A549 (cell line): Measurements from ENCODE around the gene REEP5. TPM values are rescaled to one million over a fixed set of nuclear protein-coding genes. Genes with fewer than 3 reads are reported as not detected.
"Not testable (repeated sequence)": the region's sequence is repeated elsewhere in the genome, so short reads cannot be mapped to it uniquely, and the experiment has no call there.

ENCODE experiments used
- ATAC-seq, 2 experiments: fragments of 200-7000 bp in 1 of 2; fragments of >200 bp in 1 of 2; cut with Nextera tagmentation in 1 of 2; cut with Tn5 transposase in 1 of 2; 3 replicates each; pipeline versions ENCODE4 v1.8.0 to v1.9.1; 2018 to 2020; ENCODE audit warnings: mild to moderate bottlenecking in 1 of 2, moderate library complexity in 1 of 2
- CTCF ChIA-PET: fragments of 300-600 bp; sonication (Branson Sonifier 250); formaldehyde crosslinking; extraction: SDS; loops from one replicate; lab custom pipeline; 2021; ENCODE audit warnings: antibody characterized with exemption, inconsistent platforms; lab: Yijun Ruan, JAX
- POLR2A ChIA-PET: fragments of 350-600 bp; formaldehyde crosslinking; extraction: SDS; loops from one replicate; lab custom pipeline; 2021; ENCODE audit warnings: antibody characterized with exemption, inconsistent platforms; lab: Yijun Ruan, JAX
- DNase-seq, 2 experiments: peaks; one replicate each; pipeline versions ENCODE4 v3.0.0 to v3.0.0-alpha.2; 2011 to 2016; ENCODE audit warnings: low read depth in 1 of 2, low spot score in 1 of 2
- FAIRE-seq: peaks from 2 replicates; lab custom pipeline; 2011; peaks lifted over from hg19 to GRCh38; lab: Jason Lieb, UNC
- H3K27ac ChIP-seq, 2 experiments: fragments of >200 bp; sonication (Bioruptor Twin); formaldehyde crosslinking; 3 replicates each; pipeline ENCODE4 v1.5.1; 2016 to 2017
- H3K4me1 ChIP-seq: fragments of >200 bp; sonication (Bioruptor Twin); formaldehyde crosslinking; 3 replicates; pipeline ENCODE4 v1.6.1; 2016
- H3K4me2 ChIP-seq: fragments of >200 bp; sonication (Bioruptor Twin); formaldehyde crosslinking; 3 replicates; pipeline ENCODE4 v1.6.1; 2016
- H3K4me3 ChIP-seq: fragments of >200 bp; sonication (Bioruptor Twin); formaldehyde crosslinking; 3 replicates; pipeline ENCODE4 v1.5.1; 2016
- H3K9me3 ChIP-seq: fragments of >200 bp; sonication (Bioruptor Twin); formaldehyde crosslinking; 3 replicates; pipeline ENCODE4 v1.6.1; 2016
- BHLHE40 ChIP-seq: IDR thresholded peaks from 2 replicates; pipeline ENCODE4 v1.6.1; 2012; ENCODE audit warnings: low read depth, low read length, inconsistent platforms
- CEBPB ChIP-seq, 2 experiments: fragments of >200 bp in 1 of 2; sonication (Bioruptor Twin) in 1 of 2; formaldehyde crosslinking in 1 of 2; IDR thresholded peaks; 2 replicates each; pipeline ENCODE4 v1.6.1; 2012 to 2016
- EHMT2 ChIP-seq: fragments of 200-600 bp; sonication (generic); IDR thresholded peaks from 2 replicates; pipeline ENCODE4 v1.6.1; 2016; ENCODE audit warnings: antibody characterized with exemption, low read depth, mild to moderate bottlenecking, moderate library complexity
- EP300 ChIP-seq, 2 experiments: fragments of >200 bp; sonication (Bioruptor Twin); formaldehyde crosslinking; IDR thresholded peaks; 2 replicates in 1 of 2; 3 replicates in 1 of 2; pipeline ENCODE4 v1.6.1; 2016 to 2017
- FOSB ChIP-seq: fragments of 250-450 bp; sonication (Bioruptor Pico); IDR thresholded peaks from 2 replicates; pipeline ENCODE4 v1.5.0; 2020; ENCODE audit warnings: mild to moderate bottlenecking, moderate library complexity
- FOSL2 ChIP-seq, 2 experiments: fragments of 450-650 bp in 1 of 2; fragments of >200 bp in 1 of 2; sonication (Bioruptor Twin) in 1 of 2; formaldehyde crosslinking; IDR thresholded peaks; 2 replicates each; pipeline versions ENCODE4 v1.5.0 to v1.6.1; 2016 to 2020; ENCODE audit warnings: mild to moderate bottlenecking in 1 of 2, moderate library complexity in 1 of 2
- GATA3 ChIP-seq: IDR thresholded peaks from 2 replicates; pipeline ENCODE4 v1.6.1; 2012; ENCODE audit warnings: borderline replicate concordance
- HDAC2 ChIP-seq: fragments of 200-600 bp; sonication (generic); IDR thresholded peaks from 2 replicates; pipeline ENCODE4 v1.6.1; 2016
- JUN ChIP-seq, 2 experiments: fragments of >200 bp; sonication (Bioruptor Twin); formaldehyde crosslinking; IDR thresholded peaks; 2 replicates in 1 of 2; 3 replicates in 1 of 2; pipeline ENCODE4 v1.6.1; 2016 to 2017
- JUNB ChIP-seq: fragments of >200 bp; sonication (Bioruptor Twin); formaldehyde crosslinking; IDR thresholded peaks from 2 replicates; pipeline ENCODE4 v1.6.1; 2016
- PHF8 ChIP-seq: fragments of 200-600 bp; sonication (generic); IDR thresholded peaks from 2 replicates; pipeline ENCODE4 v1.6.1; 2016; ENCODE audit warnings: low read depth, mild to moderate bottlenecking, antibody characterized with exemption, moderate library complexity, borderline replicate concordance
- POLR2A ChIP-seq: IDR thresholded peaks from 2 replicates; pipeline ENCODE4 v1.6.1; 2012; ENCODE audit warnings: mild to moderate bottlenecking, low read length
- RARB ChIP-seq: fragments of 250-450 bp; sonication (Bioruptor Pico); IDR thresholded peaks from 2 replicates; pipeline ENCODE4 v1.8.0; 2021; ENCODE audit warnings: mild to moderate bottlenecking, moderate library complexity
- RFX5 ChIP-seq: fragments of 450-650 bp; IDR thresholded peaks from 2 replicates; pipeline ENCODE4 v1.7.1; 2014; ENCODE audit warnings: antibody characterized with exemption, mild to moderate bottlenecking, moderate library complexity
- WGBS: methylation state at CpG from one replicate; pipeline ENCODE4 v1.1.6; 2017; ENCODE audit errors: missing lambda C conversion rate; 5-methylcytosine and 5-hydroxymethylcytosine counted together
- polyA plus RNA-seq, 4 experiments: library from polyadenylated mRNA; depleted of rRNA in 3 of 4; stranded (reverse); fragments of >200 nt; fragmentation: RNase III in 1 of 4; extraction: RNeasy Plus Mini Kit Qiagen cat#74134 plus additional on column Dnase treatment in 1 of 4; gene quantifications; 2 replicates in 3 of 4; 3 replicates in 1 of 4; pipeline ENCODE4 v1.2.3, GENCODE V29; 2011 to 2017
- TF ChIP-seq, protein P1 (sequence below): IDR thresholded peaks from 2 replicates; pipeline ENCODE4 v1.6.1; 2012
- TF ChIP-seq, protein P2 (sequence below): IDR thresholded peaks from 2 replicates; pipeline ENCODE4 v1.6.1; 2012; ENCODE audit warnings: low read depth, borderline replicate concordance

Gene REEP5
- polyA plus RNA-seq, 2 of the 4 experiments (the other 2 are of a cell fraction): 134 to 164 TPM

DNA sequence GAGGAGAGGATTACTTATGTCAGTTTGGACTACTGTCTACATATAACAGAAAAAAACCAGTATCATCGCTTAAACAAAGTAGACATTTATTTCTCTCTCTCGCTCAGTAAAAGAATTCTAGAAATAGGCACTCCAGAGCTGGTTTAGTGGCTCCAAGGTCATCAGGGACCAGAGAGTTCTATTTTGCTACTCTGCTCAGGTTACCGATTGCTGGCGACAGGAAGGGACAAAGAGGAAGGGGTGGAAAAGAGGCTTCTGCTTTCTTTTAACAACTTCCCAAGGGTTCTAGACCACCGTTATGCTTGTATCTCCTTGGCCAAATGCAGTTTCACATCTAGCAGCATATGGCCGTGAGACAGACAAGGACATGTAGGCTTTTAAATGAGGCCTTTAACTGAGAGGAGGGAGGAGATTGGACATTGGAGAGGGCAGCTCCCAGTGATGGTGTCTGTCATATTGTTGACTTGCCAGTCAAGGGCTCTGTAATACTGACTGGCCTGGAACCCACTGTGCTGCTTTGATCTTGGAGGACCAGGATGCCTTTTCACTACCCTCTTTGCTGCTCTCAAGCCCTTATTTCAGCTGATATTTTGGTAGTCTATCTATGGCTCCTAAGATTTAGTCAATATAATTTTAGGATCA lies 39.0 kb upstream of the REEP5 start (continued):
- TF ChIP-seq FOSB (CRISPR knock-in tag): no peak
- TF ChIP-seq RFX5: no peak
- TF ChIP-seq POLR2A: no peak
- TF ChIP-seq, protein P1, sequence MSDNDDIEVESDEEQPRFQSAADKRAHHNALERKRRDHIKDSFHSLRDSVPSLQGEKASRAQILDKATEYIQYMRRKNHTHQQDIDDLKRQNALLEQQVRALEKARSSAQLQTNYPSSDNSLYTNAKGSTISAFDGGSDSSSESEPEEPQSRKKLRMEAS: no peak
- TF ChIP-seq, protein P2, sequence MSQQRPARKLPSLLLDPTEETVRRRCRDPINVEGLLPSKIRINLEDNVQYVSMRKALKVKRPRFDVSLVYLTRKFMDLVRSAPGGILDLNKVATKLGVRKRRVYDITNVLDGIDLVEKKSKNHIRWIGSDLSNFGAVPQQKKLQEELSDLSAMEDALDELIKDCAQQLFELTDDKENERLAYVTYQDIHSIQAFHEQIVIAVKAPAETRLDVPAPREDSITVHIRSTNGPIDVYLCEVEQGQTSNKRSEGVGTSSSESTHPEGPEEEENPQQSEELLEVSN: no peak
- no peak for TF ChIP-seq HDAC2
- TF ChIP-seq, all 56 proteins: peak for 0

DNA sequence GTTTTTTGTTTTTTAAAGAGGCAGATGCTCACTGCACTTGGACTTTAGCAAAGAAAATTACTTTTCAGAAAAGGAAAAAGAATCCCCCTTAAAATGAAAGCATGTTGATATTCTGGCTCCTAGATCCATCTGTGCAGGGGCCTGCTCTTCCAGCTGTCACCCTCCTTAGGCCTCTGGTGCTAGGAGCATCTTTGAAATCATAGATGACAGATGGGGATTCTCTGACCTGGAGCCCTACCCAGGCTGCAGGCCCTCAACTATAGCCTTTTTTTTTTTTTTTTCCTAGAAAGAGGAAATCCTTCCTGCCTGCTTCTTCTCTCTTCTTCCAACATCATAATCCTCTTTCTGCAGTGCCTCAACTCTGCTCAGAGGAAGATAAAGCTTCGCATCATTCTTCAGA lies 38.3 kb upstream of the REEP5 start:
- CTCF ChIA-PET: interaction anchor here (0.8 to 2.0 kb wide), 6 partner anchors 8 to 39 kb away, joined by 3 to 6 read pairs (median 4); partner anchors contain the start of gene REEP5

DNA sequence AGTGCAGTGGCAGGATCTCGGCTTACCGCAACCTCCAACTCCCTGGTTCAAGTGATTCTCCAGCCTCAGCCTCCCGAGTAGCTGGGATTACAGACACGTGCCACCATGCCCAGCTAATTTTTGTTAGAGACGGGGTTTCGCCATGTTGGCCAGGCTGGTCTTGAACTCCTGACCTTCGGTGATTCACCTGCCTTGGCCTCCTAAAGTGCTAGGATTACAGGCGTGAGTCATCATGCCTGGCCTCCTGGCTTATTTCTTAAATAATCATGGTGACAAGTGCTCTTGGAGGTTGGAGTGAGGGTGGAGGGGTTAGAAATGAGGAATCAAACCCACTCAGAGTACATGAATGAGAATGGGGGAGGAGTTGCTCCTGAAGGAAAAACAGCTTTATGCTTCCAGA lies 37.8 kb upstream of the REEP5 start:
- H3K9me3 ChIP-seq, FAIRE-seq, H3K4me3 ChIP-seq: not testable (repeated sequence)
- peaks cover 63% of the 10 kb centered on the region for H3K4me1 ChIP-seq
- TF ChIP-seq CEBPB (IDR thresholded peaks at IDR 0.05) (peak in 1 of 2 experiments; percentile 80; a peak in 2 of 4 replicates), GATA3 (peak; percentile 76; the same call in 1 of the 2 replicates), FOSL2 (IDR thresholded peaks at IDR 0.05) (peak; percentile 79), FOSL2 (CRISPR knock-in tag; IDR thresholded peaks at IDR 0.05) (peak; percentile 97), JUN (IDR thresholded peaks at IDR 0.05) (peak in 1 of 2 experiments; percentile 46; a peak in 1 of 5 replicates), EP300 (IDR thresholded peaks at IDR 0.05) (0 out of 5 replicates have a peak, but pooled peaks have one; percentile 16 to 17), JUNB (peak; percentile 83), RARB (peak; percentile 86)
- TF ChIP-seq, protein P1: peak; percentile 88
- peak in 1 of 2 experiments; percentile 58; a peak in 3 of 6 replicates for ATAC-seq
- peak; percentile 52 to 84 for DNase-seq
- peak overlapping the region; percentile 36 to 78 for H3K27ac ChIP-seq
- POLR2A ChIA-PET: interaction anchor here (1.0 to 3.3 kb wide), 2 partner anchors 16 to 99 kb away, joined by 3 to 13 read pairs; partner anchors contain the start of genes DCP2 and SRP19
- WGBS: 25% methylated on average over 8 of the region's 8 CpGs
- H3K4me2 ChIP-seq: peak overlapping the region; percentile 78
- CTCF ChIA-PET: interaction anchor here (0.8 to 2.0 kb wide), 6 partner anchors 9 to 38 kb away, joined by 3 to 6 read pairs (median 4); partner anchors contain the start of gene REEP5

More for the DNA sequence above, 38.3 kb upstream of the REEP5 start:
- DNase-seq: no peak
- H3K4me3 ChIP-seq: no peak overlapping the region
- peak overlapping the region; percentile 78 for H3K4me2 ChIP-seq
- H3K9me3 ChIP-seq: no peaks in the 10 kb centered on the region
- POLR2A ChIA-PET: interaction anchor here (0.7 to 3.3 kb wide), 3 partner anchors 16 to 99 kb away, joined by 3 to 13 read pairs (median 8); partner anchors contain the start of genes DCP2 and SRP19
- H3K4me1 ChIP-seq: peaks cover 63% of the 10 kb centered on the region
- 90% methylated on average over 1 of the region's 1 CpG for WGBS
- FAIRE-seq: no peak
- TF ChIP-seq POLR2A (no peak), EHMT2 (no peak), PHF8 (no peak), BHLHE40 (no peak)
- TF ChIP-seq, protein P1: no peak
- peak overlapping the region; percentile 36 to 78 for H3K27ac ChIP-seq
- peak in 1 of 2 experiments; percentile 18; a peak in 3 of 6 replicates for ATAC-seq
